GM18498 (cell line): ENCODE measurements around the gene KIF26B.
"Not testable (repeated sequence)": the region's sequence is repeated elsewhere in the genome, so short reads cannot be mapped to it uniquely, and the experiment has no call there.

Source experiments
- ATAC-seq: cut with Tn5 transposase; IDR thresholded peaks from one replicate; pipeline ENCODE4 v1.9.1; 2021; ENCODE audit warnings: mild to moderate bottlenecking, moderate library complexity; ENCODE audit not compliant: unreplicated experiment

KIF26B gene

GRCh38 chr1:245663373-245663772 lies 508.6 kb downstream of the KIF26B start:
- no peak for ATAC-seq

DNA sequence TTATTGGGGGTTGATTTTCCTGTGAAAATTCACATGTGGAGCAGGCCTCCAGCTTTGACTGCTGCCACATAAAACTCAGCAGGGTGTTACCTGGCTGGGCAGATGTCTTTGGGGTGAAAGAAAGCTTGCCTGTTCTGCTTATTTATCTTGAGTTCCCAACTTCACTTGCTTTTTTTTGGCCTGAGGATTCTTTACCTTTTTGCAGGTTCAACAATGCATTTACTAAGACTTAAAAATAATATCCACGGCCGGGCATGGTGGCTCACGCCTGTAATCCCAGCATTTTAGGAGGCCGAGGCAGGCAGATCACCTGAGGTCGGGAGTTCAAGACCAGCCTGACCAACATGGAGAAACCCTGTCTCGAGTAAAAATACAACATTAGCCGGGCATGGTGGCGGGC lies 509.1 kb downstream of the KIF26B start:
- no peak for ATAC-seq

GRCh38 chr1:245666412-245666811 lies 511.6 kb downstream of the KIF26B start:
- ATAC-seq, result no peak

GRCh38 chr1:245671349-245671748 lies 516.6 kb downstream of the KIF26B start:
- no peak for ATAC-seq

GRCh38 chr1:245671966-245672767 lies 517.4 kb downstream of the KIF26B start:
- no peak for ATAC-seq

- not testable (repeated sequence) for ATAC-seq
Measured at GRCh38 chr1:245672836-245673656, 518.3 kb downstream of the KIF26B start.

DNA sequence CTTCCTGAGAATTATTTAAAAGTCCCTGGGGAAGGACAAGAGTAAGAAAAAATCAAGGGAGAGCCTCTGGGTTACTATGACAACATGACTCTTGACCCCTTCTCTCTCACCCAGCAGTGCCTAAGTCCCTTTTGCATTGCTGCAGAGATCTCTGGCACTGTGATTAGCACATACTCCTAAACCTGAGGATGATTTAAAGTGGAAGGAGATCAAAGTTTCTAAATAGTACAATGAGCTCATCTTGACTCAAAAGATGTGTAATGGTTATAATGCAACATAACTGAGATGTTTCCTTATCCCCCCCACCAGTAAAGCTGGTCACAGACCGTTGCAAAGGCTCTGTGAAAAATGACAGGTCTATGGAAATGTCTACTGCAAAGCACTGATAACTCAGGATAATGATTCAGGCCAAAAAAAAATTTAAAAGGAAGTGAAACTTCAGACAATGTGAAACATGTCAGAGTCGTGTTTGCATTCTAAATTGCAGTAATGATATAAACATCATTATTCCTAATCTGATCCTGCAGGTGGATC lies 519.2 kb downstream of the KIF26B start:
- ATAC-seq, result peak; percentile 73

DNA sequence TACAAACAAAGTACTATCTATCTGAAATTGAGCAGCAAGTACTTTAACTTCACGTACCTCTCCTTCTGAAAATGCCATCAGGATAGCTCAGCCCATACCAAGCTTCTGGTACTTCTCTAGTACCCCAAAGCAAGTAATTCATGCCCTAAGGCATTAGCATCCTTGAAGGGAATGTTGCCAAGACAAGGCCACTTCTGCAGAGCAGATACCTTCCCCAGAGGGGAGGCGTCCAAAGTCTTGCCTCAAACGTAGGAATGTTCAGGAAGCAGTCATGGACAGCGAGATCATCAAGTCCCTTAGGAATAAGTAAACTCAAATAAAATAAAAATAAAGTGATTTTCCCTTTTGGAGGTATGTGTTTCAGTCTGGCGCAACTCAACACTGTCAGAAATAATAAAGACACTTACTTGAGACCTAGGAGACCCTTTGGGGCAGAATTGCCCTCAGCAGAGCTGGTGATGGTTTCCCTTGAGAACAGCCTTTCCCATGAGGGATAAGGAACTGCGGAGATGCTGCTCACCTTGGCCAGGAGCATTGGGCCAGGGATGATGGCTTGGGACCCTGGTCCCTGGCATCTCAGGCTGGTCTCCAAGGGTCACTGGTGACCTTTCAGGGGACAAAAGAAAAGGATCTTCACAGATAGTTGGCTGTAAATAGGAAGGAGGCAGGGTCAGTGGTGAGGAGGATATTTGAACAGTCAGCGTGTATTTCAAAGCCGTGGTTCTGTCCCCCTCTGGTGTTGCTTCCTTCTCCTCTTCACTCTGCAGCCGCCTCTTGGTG lies 522.9 kb downstream of the KIF26B start:
- ATAC-seq, result no peak

DNA sequence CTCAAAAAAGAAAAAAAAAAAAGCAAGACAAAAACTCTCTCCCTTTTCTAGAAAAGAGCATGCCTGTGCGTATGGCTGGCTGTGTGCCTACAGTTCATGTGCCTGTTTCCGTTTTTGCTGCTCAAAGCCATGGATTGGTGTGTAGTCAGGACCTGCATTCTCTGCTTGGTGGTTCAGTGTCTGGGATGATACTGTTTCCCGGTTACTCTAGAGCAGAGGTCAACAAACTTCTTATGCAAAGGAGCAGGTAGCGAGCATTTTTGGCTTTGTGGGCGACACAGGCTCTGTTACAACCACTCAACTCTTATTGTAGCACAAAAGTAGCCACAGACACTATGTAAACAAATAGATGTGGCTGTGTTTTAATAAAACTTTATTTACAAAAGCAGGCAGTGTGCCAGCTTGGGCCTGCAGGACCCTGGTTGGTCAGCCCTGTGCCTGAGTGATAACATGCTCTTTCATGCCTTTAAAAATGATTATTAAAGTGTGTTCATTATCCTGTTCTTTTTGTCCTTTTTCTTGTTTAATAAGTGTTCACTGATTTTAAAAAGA lies 524.2 kb downstream of the KIF26B start:
- ATAC-seq, result no peak

DNA sequence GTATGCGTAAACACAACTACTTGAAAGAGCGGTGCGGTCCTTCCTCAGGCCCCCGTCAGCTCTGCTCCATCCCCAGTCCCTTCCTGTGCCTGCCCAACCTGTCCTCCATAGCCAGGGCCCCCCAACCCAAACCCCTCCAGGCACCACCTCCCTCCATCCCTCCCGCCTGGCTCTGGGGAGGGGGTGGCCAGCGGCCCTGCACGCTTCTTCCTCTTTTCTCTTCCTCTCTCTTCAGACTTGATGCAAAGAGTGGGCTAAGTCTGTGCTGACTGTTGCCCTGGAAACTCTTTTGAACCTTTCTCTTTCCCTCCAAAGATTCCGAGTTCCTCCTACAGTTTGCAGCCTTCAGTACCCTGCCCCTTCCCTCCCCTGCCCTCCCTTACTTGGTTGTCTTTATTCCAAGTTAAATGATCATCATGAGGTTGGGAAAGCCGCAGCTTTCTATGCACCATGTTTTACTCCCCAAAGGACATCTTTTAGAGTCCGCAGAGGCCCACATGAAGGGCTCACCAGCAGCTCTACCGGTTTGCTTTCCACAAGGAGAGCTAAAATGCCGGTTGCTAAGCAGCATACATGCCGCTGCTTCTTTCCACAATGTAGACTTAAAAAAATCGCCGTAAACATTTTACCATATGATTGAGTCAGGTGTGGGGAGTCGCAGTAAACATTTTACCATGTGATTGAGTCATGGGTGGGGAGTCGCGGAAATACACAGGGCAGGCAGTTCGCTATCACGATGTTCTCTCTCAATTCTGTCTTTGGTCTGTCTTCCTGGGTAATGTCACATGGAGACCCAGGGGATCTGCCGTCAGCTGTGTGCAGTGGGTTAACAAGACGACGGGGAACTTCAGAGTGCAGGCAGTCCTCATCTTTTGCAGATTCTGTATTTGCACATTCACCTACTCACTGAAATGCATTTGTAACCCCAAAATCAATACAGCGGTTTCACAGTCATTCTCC lies 525.3 kb downstream of the KIF26B start:
- ATAC-seq, result no peak

DNA sequence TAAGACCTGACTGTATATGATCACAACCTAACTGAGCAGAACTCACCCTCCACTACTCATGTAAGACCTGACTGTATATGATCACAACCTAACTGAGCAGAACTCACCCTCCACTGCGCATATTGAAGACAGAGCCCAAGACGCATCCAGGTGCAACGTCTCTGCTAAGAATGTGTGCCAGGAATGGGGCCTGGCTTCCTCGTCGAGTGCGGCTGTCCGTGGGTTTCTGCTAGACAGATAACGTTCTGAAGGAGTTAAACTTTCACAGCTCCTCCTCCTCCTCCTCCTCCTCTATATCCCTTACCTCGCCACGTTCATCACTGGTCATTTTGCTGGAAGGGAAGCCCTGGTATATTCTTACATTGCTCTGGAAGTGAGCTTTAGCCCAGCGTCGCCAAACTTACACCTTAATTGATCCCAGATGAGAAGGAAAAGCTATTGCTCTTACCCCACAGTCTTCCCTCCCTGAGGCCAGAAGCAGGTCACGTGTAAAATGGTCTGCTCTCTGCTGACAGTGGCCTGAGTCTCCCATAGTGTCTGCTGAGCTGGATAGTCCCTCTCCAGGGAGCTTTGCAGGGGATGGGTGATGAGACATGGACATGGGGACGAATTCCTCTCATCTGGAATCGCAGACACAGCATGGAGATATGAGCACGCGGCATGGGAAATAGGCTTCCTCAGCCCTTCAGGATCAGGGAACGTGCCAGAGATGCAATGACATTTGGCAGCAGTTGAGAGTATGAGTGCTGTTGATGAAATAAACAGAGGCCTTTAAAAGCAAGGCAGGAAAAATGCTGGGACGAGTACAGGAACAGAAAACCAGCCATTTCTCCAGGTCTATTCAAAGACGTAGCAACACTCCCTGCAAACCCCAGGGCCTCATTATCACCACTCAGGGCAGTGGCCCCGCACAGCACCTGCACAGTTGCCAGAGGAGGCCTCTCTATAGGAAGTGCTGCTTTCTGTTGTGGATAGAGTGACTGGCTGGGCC lies 528.1 kb downstream of the KIF26B start:
- no peak for ATAC-seq

DNA sequence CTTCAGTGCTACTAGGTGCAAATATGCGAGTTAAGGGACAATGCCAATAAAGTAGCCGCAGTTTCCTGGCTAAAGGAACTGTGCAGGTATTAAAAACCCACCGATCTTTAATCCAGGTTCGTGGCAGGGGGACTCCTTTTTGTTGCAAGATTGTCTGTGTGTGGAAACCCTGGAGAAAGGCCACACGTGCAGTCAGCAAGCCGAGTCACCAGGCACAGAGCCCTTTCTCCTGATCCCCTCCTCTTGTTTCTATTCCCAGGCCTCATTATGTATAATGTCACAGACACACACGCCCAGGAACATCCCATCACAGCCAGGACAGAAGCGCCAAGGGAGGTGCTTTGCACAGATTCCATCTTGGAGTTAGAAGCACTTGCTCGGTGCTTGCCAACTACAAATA lies 528.9 kb downstream of the KIF26B start:
- no peak for ATAC-seq

- ATAC-seq, result no peak
Measured at GRCh38 chr1:245684166-245684565, 529.4 kb downstream of the KIF26B start.

GRCh38 chr1:245684571-245684970 lies 529.8 kb downstream of the KIF26B start:
- ATAC-seq, result no peak

DNA sequence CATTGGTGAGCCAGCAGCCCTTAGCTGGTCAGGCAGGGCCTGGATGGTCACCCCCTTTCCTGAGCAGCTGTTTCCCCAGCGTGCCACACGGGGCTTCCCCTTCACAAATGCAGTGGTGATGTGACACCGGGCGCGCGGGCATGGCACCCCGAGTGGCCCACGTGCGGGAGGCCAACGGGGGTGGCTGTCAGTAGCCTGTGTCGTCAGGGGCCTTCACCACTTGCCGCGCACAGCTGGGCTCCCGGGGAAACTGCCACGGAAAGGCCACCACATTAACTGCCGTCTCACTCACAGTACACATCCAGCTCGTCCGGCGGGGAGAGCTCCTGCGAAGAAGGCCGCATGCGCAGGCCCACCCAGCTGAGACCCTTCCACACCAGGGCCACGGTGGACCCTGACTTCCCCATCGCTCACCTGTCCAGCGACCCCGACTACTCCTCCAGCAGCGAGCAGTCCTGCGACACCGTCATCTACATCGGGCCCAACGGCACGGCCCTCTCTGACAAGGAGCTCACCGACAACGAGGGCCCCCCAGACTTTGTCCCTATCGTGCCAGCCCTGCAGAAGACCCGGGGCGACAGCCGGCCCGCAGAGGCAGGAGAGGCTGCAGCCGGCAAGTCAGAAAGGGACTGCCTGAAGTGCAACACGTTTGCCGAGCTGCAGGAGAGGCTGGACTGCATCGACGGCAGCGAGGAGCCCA lies 530.5 kb downstream of the KIF26B start:
- ATAC-seq, result no peak

DNA sequence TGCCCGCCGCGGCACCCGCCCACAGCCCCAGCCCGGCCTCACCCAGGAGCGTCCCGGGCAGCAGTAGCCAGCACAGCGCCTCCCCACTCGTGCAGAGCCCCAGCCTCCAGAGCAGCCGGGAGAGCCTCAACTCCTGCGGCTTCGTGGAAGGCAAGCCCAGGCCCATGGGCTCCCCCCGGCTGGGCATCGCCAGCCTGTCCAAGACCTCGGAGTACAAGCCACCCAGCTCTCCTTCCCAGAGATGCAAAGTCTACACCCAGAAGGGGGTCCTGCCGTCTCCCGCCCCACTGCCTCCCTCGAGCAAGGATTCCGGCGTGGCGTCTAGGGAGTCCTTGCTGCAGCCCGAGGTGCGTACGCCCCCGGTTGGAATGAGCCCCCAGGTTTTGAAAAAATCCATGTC lies 531.2 kb downstream of the KIF26B start:
- ATAC-seq, result no peak

- no peak for ATAC-seq
Measured at GRCh38 chr1:245686446-245687030, 531.8 kb downstream of the KIF26B start.
